ENCODE measurements around the gene KRTAP12-1. TPM values are rescaled to one million over a fixed set of nuclear protein-coding genes. Genes with fewer than 3 reads are reported as not detected.
"Not testable (repeated sequence)": the region's sequence is repeated elsewhere in the genome, so short reads cannot be mapped to it uniquely, and the experiment has no call there.

KRTAP12-1 gene
- total and polyA plus RNA-seq, 2 experiments from 2014 or later = not detected

- DNase-seq (ENCODE audit: low spot score) = no peak
Observed at GRCh38 chr21:44648557-44649311, 33.2 kb downstream of the KRTAP12-1 start.

GRCh38 chr21:44647222-44647552 lies 34.8 kb downstream of the KRTAP12-1 start:
- H3K4me2 ChIP-seq = no peak overlapping the region
- no peaks in the 10 kb centered on the region for H3K9me2 ChIP-seq (replicated peaks; ENCODE audit: insufficient read depth)
- 68% methylated on average over 8 of the region's 8 CpGs for WGBS (ENCODE audit: low lambda C conversion rate, missing lambda C conversion rate)
- no peaks in the 10 kb centered on the region for H3K27me3 ChIP-seq
- no peaks in the 10 kb centered on the region for H3K79me2 ChIP-seq
- no peak overlapping the region for H3K4me3 ChIP-seq
- no peaks in the 10 kb centered on the region for H3K36me3 ChIP-seq (replicated peaks; ENCODE audit: insufficient read depth, low read depth)
- H4K20me1 ChIP-seq (ENCODE audit: insufficient read depth, poor library complexity, severe bottlenecking) = no peaks in the 10 kb centered on the region
- TF ChIP-seq EZH2 (IDR thresholded peaks at IDR 0.05; ENCODE audit: borderline replicate concordance) (no peak), EZH2phosphoT487 (IDR thresholded peaks at IDR 0.05; ENCODE audit: low read depth, severe bottlenecking, unreplicated experiment) (no peak), CTCF (IDR thresholded peaks at IDR 0.05; ENCODE audit: poor library complexity) (no peak)
- H3K9me3 ChIP-seq (ENCODE audit: low read depth) = peaks cover 4% of the 10 kb centered on the region
- no peak overlapping the region for H3K27ac ChIP-seq
- no peak for DNase-seq (ENCODE audit: low spot score)
- no peaks in the 10 kb centered on the region for H3K4me1 ChIP-seq (ENCODE audit: insufficient read depth)
- no peak overlapping the region for H2AFZ ChIP-seq

More at GRCh38 chr21:44648557-44649311, 33.2 kb downstream of the KRTAP12-1 start:
- Histone ChIP-seq H2AFZ (no peak overlapping the region), H3K9me3 (ENCODE audit: low read depth) (peaks cover 4% of the 10 kb centered on the region), H3K4me1 (ENCODE audit: insufficient read depth) (no peaks in the 10 kb centered on the region), H3K4me3 (no peak overlapping the region), H3K79me2 (no peaks in the 10 kb centered on the region), H3K36me3 (replicated peaks; ENCODE audit: insufficient read depth, low read depth) (no peaks in the 10 kb centered on the region), H3K4me2 (no peak overlapping the region), H3K9me2 (replicated peaks; ENCODE audit: insufficient read depth) (no peaks in the 10 kb centered on the region), H4K20me1 (ENCODE audit: insufficient read depth, poor library complexity, severe bottlenecking) (no peaks in the 10 kb centered on the region), H3K27me3 (no peaks in the 10 kb centered on the region), H3K27ac (no peak overlapping the region)
- no peak for TF ChIP-seq CTCF (IDR thresholded peaks at IDR 0.05; ENCODE audit: poor library complexity)
- TF ChIP-seq EZH2phosphoT487 (IDR thresholded peaks at IDR 0.05; ENCODE audit: low read depth, severe bottlenecking, unreplicated experiment) = no peak
- TF ChIP-seq EZH2 (IDR thresholded peaks at IDR 0.05; ENCODE audit: borderline replicate concordance) = no peak
- WGBS (ENCODE audit: low lambda C conversion rate, missing lambda C conversion rate) = 89% methylated on average over 33 of the region's 33 CpGs

GRCh38 chr21:44646366-44647221 lies 35.4 kb downstream of the KRTAP12-1 start, which contains the start of gene KRTAP10-11:
Gene KRTAP10-11, plus strand, starts transcription at chr21:44646414. Its CDS starts 45 bp downstream, at chr21:44646459.
- not testable (repeated sequence) for H3K79me2 ChIP-seq; H3K9me3 ChIP-seq (ENCODE audit: low read depth); H3K27me3 ChIP-seq; H3K4me2 ChIP-seq; H3K4me3 ChIP-seq; H3K9me2 ChIP-seq (replicated peaks; ENCODE audit: insufficient read depth); DNase-seq (ENCODE audit: low spot score); H2AFZ ChIP-seq; H4K20me1 ChIP-seq (ENCODE audit: insufficient read depth, poor library complexity, severe bottlenecking); H3K27ac ChIP-seq; H3K36me3 ChIP-seq (replicated peaks; ENCODE audit: insufficient read depth, low read depth); H3K4me1 ChIP-seq (ENCODE audit: insufficient read depth)
- WGBS (ENCODE audit: low lambda C conversion rate, missing lambda C conversion rate) = 92% methylated on average over 17 of the region's 21 CpGs

GRCh38 chr21:44644878-44645277 lies 37.1 kb downstream of the KRTAP12-1 start:
- Histone ChIP-seq H3K9me2 (replicated peaks; ENCODE audit: insufficient read depth) (no peaks in the 10 kb centered on the region), H3K4me2 (no peak overlapping the region), H3K79me2 (no peaks in the 10 kb centered on the region), H3K4me1 (ENCODE audit: insufficient read depth) (no peaks in the 10 kb centered on the region), H3K27ac (no peak overlapping the region), H3K27me3 (no peaks in the 10 kb centered on the region), H3K36me3 (replicated peaks; ENCODE audit: insufficient read depth, low read depth) (no peaks in the 10 kb centered on the region), H3K4me3 (no peak overlapping the region), H2AFZ (no peak overlapping the region), H4K20me1 (ENCODE audit: insufficient read depth, poor library complexity, severe bottlenecking) (no peaks in the 10 kb centered on the region), H3K9me3 (ENCODE audit: low read depth) (peaks cover 4% of the 10 kb centered on the region)
- no peak for DNase-seq (ENCODE audit: low spot score)
- 74% methylated on average over 2 of the region's 2 CpGs for WGBS (ENCODE audit: low lambda C conversion rate, missing lambda C conversion rate)
- TF ChIP-seq EZH2 (IDR thresholded peaks at IDR 0.05; ENCODE audit: borderline replicate concordance) = no peak
- no peak for TF ChIP-seq EZH2phosphoT487 (IDR thresholded peaks at IDR 0.05; ENCODE audit: low read depth, severe bottlenecking, unreplicated experiment)
- TF ChIP-seq CTCF (IDR thresholded peaks at IDR 0.05; ENCODE audit: poor library complexity) = no peak
